Measurements from ENCODE around the gene ZNF341. TPM values are rescaled to one million over a fixed set of nuclear protein-coding genes. Genes with fewer than 3 reads are reported as not detected.

ZNF341 gene
- polyA plus RNA-seq, 1 donor from 2014 or later: 1.2 TPM

DNA sequence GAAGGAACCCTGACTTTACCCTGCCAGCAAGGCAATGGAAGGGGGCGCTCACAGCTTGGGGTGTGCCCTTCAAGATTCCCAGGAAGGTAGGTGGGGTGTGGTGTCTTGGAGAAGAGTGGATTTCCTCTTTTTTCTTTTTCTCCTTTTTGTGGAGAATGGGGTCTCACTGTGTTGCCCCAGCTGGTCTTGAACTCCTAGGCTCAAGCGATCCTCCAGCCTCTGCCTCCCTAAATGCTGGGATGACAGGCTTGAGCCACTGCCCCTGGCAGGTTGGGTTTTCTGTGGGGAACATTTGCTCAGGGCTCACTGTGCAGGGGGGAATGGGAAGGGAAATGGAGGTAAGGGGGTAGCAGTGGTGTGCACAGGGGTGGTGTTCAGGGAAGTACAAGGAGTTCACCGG lies 4.0 kb upstream of the ZNF341 start:
- H3K27ac ChIP-seq (ENCODE audit: low read length): no peak overlapping the region
- no peaks in the 10 kb centered on the region for H3F3A ChIP-seq (ENCODE audit: insufficient read depth, low read length, poor library complexity, severe bottlenecking)
- no peak overlapping the region for H2AFZ ChIP-seq (ENCODE audit: low read depth, low read length)
- no peaks in the 10 kb centered on the region for H3K79me2 ChIP-seq (replicated peaks; ENCODE audit: insufficient read depth, low read length)
- no peaks in the 10 kb centered on the region for H3K9me2 ChIP-seq (ENCODE audit: insufficient read depth, low read length)
- no peaks in the 10 kb centered on the region for H3K36me3 ChIP-seq (ENCODE audit: insufficient read depth, low read length)
- H3K4me3 ChIP-seq (ENCODE audit: low read length): no peak overlapping the region
- no peak for TF ChIP-seq RAD21 (conservative IDR thresholded peaks at IDR 0.05)
- no peak for TF ChIP-seq SMC3 (conservative IDR thresholded peaks at IDR 0.05; ENCODE audit: poor library complexity)
- no peak for TF ChIP-seq EP300 (conservative IDR thresholded peaks at IDR 0.05; ENCODE audit: poor library complexity, severe bottlenecking)
- TF ChIP-seq MXI1 (conservative IDR thresholded peaks at IDR 0.05; ENCODE audit: poor library complexity, severe bottlenecking): no peak
- TF ChIP-seq, protein P1, sequence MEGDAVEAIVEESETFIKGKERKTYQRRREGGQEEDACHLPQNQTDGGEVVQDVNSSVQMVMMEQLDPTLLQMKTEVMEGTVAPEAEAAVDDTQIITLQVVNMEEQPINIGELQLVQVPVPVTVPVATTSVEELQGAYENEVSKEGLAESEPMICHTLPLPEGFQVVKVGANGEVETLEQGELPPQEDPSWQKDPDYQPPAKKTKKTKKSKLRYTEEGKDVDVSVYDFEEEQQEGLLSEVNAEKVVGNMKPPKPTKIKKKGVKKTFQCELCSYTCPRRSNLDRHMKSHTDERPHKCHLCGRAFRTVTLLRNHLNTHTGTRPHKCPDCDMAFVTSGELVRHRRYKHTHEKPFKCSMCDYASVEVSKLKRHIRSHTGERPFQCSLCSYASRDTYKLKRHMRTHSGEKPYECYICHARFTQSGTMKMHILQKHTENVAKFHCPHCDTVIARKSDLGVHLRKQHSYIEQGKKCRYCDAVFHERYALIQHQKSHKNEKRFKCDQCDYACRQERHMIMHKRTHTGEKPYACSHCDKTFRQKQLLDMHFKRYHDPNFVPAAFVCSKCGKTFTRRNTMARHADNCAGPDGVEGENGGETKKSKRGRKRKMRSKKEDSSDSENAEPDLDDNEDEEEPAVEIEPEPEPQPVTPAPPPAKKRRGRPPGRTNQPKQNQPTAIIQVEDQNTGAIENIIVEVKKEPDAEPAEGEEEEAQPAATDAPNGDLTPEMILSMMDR (IDR thresholded peaks at IDR 0.05; ENCODE audit: poor library complexity, severe bottlenecking): no peak
- no peak for TF ChIP-seq EZH2 (IDR thresholded peaks at IDR 0.05; ENCODE audit: borderline replicate concordance, insufficient read depth, low read length, poor library complexity, severe bottlenecking)
- TF ChIP-seq, protein P2, sequence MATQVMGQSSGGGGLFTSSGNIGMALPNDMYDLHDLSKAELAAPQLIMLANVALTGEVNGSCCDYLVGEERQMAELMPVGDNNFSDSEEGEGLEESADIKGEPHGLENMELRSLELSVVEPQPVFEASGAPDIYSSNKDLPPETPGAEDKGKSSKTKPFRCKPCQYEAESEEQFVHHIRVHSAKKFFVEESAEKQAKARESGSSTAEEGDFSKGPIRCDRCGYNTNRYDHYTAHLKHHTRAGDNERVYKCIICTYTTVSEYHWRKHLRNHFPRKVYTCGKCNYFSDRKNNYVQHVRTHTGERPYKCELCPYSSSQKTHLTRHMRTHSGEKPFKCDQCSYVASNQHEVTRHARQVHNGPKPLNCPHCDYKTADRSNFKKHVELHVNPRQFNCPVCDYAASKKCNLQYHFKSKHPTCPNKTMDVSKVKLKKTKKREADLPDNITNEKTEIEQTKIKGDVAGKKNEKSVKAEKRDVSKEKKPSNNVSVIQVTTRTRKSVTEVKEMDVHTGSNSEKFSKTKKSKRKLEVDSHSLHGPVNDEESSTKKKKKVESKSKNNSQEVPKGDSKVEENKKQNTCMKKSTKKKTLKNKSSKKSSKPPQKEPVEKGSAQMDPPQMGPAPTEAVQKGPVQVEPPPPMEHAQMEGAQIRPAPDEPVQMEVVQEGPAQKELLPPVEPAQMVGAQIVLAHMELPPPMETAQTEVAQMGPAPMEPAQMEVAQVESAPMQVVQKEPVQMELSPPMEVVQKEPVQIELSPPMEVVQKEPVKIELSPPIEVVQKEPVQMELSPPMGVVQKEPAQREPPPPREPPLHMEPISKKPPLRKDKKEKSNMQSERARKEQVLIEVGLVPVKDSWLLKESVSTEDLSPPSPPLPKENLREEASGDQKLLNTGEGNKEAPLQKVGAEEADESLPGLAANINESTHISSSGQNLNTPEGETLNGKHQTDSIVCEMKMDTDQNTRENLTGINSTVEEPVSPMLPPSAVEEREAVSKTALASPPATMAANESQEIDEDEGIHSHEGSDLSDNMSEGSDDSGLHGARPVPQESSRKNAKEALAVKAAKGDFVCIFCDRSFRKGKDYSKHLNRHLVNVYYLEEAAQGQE (IDR thresholded peaks at IDR 0.05; ENCODE audit: borderline replicate concordance): no peak
- no peak for TF ChIP-seq POLR2AphosphoS5 (IDR thresholded peaks at IDR 0.05)
- TF ChIP-seq TAF1 (IDR thresholded peaks at IDR 0.05; ENCODE audit: low read depth): no peak
- H3K27me3 ChIP-seq (ENCODE audit: insufficient read depth, low read depth, low read length): no peaks in the 10 kb centered on the region
- H3K9ac ChIP-seq (ENCODE audit: low read length): no peak overlapping the region
- H3K4me2 ChIP-seq (ENCODE audit: low read length): no peak overlapping the region
- H3K9me3 ChIP-seq (ENCODE audit: low read length): no peaks in the 10 kb centered on the region
- no peaks in the 10 kb centered on the region for H4K20me1 ChIP-seq (ENCODE audit: insufficient read depth)

DNA sequence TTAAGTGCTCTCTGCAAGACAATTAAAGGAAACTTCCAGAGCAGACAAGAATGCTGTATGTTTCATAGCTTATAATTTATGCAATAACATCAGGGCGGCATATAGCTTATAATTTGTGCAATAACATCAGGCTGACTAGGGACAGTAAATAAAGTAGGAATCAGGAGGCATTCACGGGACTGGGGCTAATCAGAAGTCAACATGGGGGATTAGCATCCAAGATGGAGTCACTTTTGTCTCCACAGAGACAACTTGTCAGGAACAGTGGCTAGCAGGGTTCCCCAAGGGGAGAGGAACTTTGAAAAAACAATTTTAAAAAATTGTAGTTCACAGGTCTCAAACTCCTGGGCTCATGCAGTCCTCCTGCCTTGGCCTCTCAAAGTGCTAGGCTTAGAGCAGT lies 3.3 kb upstream of the ZNF341 start:
- no peaks in the 10 kb centered on the region for H3F3A ChIP-seq (ENCODE audit: insufficient read depth, low read length, poor library complexity, severe bottlenecking)
- H3K9me2 ChIP-seq (ENCODE audit: insufficient read depth, low read length): no peaks in the 10 kb centered on the region
- no peaks in the 10 kb centered on the region for H3K9me3 ChIP-seq (ENCODE audit: low read length)
- no peaks in the 10 kb centered on the region for H4K20me1 ChIP-seq (ENCODE audit: insufficient read depth)
- no peak overlapping the region for H3K9ac ChIP-seq (ENCODE audit: low read length)
- no peaks in the 10 kb centered on the region for H3K79me2 ChIP-seq (replicated peaks; ENCODE audit: insufficient read depth, low read length)
- TF ChIP-seq SMC3 (conservative IDR thresholded peaks at IDR 0.05; ENCODE audit: poor library complexity) (no peak), RAD21 (conservative IDR thresholded peaks at IDR 0.05) (no peak), EP300 (conservative IDR thresholded peaks at IDR 0.05; ENCODE audit: poor library complexity, severe bottlenecking) (no peak), POLR2AphosphoS5 (IDR thresholded peaks at IDR 0.05) (no peak), EZH2 (IDR thresholded peaks at IDR 0.05; ENCODE audit: borderline replicate concordance, insufficient read depth, low read length, poor library complexity, severe bottlenecking) (no peak), MXI1 (conservative IDR thresholded peaks at IDR 0.05; ENCODE audit: poor library complexity, severe bottlenecking) (no peak), TAF1 (IDR thresholded peaks at IDR 0.05; ENCODE audit: low read depth) (no peak)
- TF ChIP-seq, protein P1 (IDR thresholded peaks at IDR 0.05; ENCODE audit: poor library complexity, severe bottlenecking): no peak
- TF ChIP-seq, protein P2 (IDR thresholded peaks at IDR 0.05; ENCODE audit: borderline replicate concordance): no peak
- H3K27ac ChIP-seq (ENCODE audit: low read length): no peak overlapping the region
- H3K4me2 ChIP-seq (ENCODE audit: low read length): no peak overlapping the region
- H2AFZ ChIP-seq (ENCODE audit: low read depth, low read length): no peak overlapping the region
- H3K27me3 ChIP-seq (ENCODE audit: insufficient read depth, low read depth, low read length): no peaks in the 10 kb centered on the region
- no peaks in the 10 kb centered on the region for H3K36me3 ChIP-seq (ENCODE audit: insufficient read depth, low read length)
- H3K4me3 ChIP-seq (ENCODE audit: low read length): no peak overlapping the region

Data from neural cell (in vitro differentiated cells).